ENCODE measurements around the gene ARL5C. TPM values are rescaled to one million over a fixed set of nuclear protein-coding genes. Genes with fewer than 3 reads are reported as not detected.

Gene ARL5C, protein sequence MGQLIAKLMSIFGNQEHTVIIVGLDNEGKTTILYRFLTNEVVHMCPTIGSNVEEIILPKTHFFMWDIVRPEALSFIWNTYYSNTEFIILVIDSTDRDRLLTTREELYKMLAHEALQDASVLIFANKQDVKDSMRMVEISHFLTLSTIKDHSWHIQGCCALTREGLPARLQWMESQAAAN
- total RNA-seq (not detected), polyA plus RNA-seq (not detected)

DNA sequence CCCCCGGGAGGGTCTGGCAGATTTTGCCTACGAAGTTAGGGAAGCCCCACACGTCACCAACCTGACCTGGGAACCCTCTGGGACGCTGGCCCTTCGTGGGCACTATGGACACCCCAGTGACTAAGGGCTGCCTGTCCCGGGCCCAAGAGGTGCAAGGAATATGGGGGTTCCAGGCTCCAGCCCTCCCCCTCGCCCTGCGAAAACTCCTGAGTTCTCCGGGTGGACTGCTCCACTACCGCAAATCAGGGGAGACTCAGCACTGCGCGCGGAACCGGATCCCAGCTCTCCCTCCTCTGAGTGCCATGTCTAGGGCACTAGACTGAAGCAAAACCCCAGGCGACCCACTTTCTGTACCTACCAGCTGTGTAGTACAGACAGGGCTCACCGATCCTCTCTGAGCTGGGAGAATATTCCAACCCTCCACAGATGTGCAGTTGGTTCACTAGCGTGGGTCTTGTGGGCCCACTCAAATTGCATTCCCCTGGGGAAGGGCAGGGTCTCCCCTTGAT, at the start of gene ARL5C:
Gene ARL5C, minus strand, starts transcription at position 321 of the 509 bp plus-strand sequence. CDS start 401 bp downstream, outside the sequence.
- 52% methylated on average over 17 of the region's 17 CpGs for WGBS
- no peak for TF ChIP-seq HNF4G (IDR thresholded peaks at IDR 0.05)
- TF ChIP-seq, protein P1, sequence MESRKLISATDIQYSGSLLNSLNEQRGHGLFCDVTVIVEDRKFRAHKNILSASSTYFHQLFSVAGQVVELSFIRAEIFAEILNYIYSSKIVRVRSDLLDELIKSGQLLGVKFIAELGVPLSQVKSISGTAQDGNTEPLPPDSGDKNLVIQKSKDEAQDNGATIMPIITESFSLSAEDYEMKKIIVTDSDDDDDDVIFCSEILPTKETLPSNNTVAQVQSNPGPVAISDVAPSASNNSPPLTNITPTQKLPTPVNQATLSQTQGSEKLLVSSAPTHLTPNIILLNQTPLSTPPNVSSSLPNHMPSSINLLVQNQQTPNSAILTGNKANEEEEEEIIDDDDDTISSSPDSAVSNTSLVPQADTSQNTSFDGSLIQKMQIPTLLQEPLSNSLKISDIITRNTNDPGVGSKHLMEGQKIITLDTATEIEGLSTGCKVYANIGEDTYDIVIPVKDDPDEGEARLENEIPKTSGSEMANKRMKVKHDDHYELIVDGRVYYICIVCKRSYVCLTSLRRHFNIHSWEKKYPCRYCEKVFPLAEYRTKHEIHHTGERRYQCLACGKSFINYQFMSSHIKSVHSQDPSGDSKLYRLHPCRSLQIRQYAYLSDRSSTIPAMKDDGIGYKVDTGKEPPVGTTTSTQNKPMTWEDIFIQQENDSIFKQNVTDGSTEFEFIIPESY (IDR thresholded peaks at IDR 0.05): no peak
- TF ChIP-seq RXRA (IDR thresholded peaks at IDR 0.05): no peak
- no peak for TF ChIP-seq EGR1 (IDR thresholded peaks at IDR 0.05; ENCODE audit: low read depth in 2 of 2)
- H3K4me1 ChIP-seq (ENCODE audit: control insufficient read depth in 4 of 4, insufficient read depth in 4 of 4, low read length in 3 of 4): peaks cover 5 to 9% (median 6%) of the 10 kb centered on the region in 4 donors
- H3K27me3 ChIP-seq (ENCODE audit: control insufficient read depth in 4 of 4, insufficient read depth in 4 of 4, low read length in 3 of 4): peaks cover 0 to 3% (median 1%) of the 10 kb centered on the region in 4 donors
- peak within 1 kb of the TSS in 2 of 3 donors; percentile 13 to 28 for H3K4me3 ChIP-seq (ENCODE audit: low read depth in 1 of 3, low read length in 3 of 3)
- no peaks in the 10 kb centered on the region for H3K36me3 ChIP-seq (ENCODE audit: control insufficient read depth in 4 of 4, insufficient read depth in 3 of 4, low read depth in 1 of 4, low read length in 3 of 4)
- DNase-seq (ENCODE audit: low spot score): no peak
- no peaks in the 10 kb centered on the region for H3K9me3 ChIP-seq (ENCODE audit: control insufficient read depth in 4 of 4, low read length in 3 of 4)
- no peak within 1 kb of the TSS for H3K9ac ChIP-seq (ENCODE audit: low read depth in 1 of 2, low read length in 2 of 2)
- H3K27ac ChIP-seq (ENCODE audit: low read depth in 1 of 2, low read length in 2 of 2): no peak within 1 kb of the TSS

DNA sequence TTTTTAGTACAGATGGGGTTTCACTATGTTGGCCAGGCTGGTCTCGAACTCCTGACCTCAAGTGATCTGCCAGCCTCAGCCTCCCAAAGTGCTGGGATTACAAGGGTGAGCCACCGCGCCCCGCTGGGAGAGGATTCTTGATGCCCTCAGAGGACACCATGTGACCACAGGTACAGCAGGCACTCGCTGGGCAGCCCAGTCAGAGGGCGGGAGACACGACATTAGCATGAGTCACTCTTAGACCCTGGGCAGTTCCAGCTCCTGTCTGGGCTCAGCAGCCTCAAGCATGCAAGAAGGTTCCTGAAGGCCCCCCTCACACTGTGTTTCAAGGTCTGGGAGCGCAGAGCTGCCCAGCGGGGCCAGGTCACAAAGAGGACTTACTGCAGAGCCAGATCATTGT, 47.9 kb upstream of the ARL5C start:
- 81% methylated on average over 9 of the region's 9 CpGs for WGBS
- H3K4me1 ChIP-seq (ENCODE audit: control insufficient read depth in 4 of 4, insufficient read depth in 4 of 4, low read length in 3 of 4): peaks cover 0 to 5% (median 1%) of the 10 kb centered on the region in 4 donors
- H3K9ac ChIP-seq (ENCODE audit: low read depth in 1 of 2, low read length in 2 of 2): no peak overlapping the region
- H3K4me3 ChIP-seq (ENCODE audit: low read depth in 1 of 3, low read length in 3 of 3): no peak overlapping the region
- TF ChIP-seq JUND (IDR thresholded peaks at IDR 0.05) (no peak), NR2F2 (IDR thresholded peaks at IDR 0.05) (no peak)
- H3K27me3 ChIP-seq (ENCODE audit: control insufficient read depth in 4 of 4, insufficient read depth in 4 of 4, low read length in 3 of 4): peaks cover 0 to 1% (median 0%) of the 10 kb centered on the region in 4 donors
- no peak for DNase-seq (ENCODE audit: low spot score)
- no peaks in the 10 kb centered on the region for H3K36me3 ChIP-seq (ENCODE audit: control insufficient read depth in 4 of 4, insufficient read depth in 3 of 4, low read depth in 1 of 4, low read length in 3 of 4)
- no peak overlapping the region for H3K27ac ChIP-seq (ENCODE audit: low read depth in 1 of 2, low read length in 2 of 2)
- no peaks in the 10 kb centered on the region for H3K9me3 ChIP-seq (ENCODE audit: control insufficient read depth in 4 of 4, low read length in 3 of 4)

DNA sequence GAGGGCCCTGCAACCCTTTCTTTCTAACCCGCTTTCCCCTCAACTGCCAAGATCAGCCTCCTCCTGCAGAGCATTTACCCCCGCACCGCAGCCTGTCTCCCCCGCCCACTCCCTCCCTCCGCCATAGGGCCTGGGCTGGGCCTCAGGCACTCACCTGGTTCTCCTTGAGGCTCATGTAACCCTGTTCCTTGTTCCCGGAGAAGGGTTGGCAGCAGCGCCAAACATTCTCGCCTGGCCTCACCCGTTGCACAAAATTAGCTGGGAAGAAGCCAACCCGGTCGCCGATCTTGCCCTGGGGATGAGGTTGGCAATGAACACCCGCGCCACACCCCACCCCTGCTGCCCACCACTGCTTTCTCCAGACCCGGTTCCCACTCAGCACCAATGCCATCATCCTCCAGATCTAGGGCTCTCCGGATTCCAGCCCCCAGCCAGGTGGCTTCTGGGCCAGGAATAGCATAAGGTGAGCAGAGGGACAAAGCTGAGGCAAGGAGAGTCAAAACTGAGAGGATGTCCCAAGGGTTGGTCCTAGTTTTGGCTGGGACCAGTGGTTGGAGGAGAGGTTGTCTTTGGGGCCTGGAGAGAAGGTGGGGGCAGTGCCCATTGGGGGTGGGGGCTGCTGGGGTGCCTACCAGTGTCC, 47.0 kb upstream of the ARL5C start:
- H3K4me1 ChIP-seq (ENCODE audit: control insufficient read depth in 4 of 4, insufficient read depth in 4 of 4, low read length in 3 of 4): peaks cover 0 to 5% (median 1%) of the 10 kb centered on the region in 4 donors
- DNase-seq (ENCODE audit: low spot score): no peak
- H3K27me3 ChIP-seq (ENCODE audit: control insufficient read depth in 4 of 4, insufficient read depth in 4 of 4, low read length in 3 of 4): peaks cover 0 to 2% (median 0%) of the 10 kb centered on the region in 4 donors
- H3K27ac ChIP-seq (ENCODE audit: low read depth in 1 of 2, low read length in 2 of 2): no peak overlapping the region
- H3K9me3 ChIP-seq (ENCODE audit: control insufficient read depth in 4 of 4, low read length in 3 of 4): no peaks in the 10 kb centered on the region
- no peak overlapping the region for H3K4me3 ChIP-seq (ENCODE audit: low read depth in 1 of 3, low read length in 3 of 3)
- TF ChIP-seq EGR1 (IDR thresholded peaks at IDR 0.05; ENCODE audit: low read depth in 2 of 2) (no peak), FOXA1 (IDR thresholded peaks at IDR 0.05) (no peak), JUND (IDR thresholded peaks at IDR 0.05) (no peak), GABPA (IDR thresholded peaks at IDR 0.05 in 1 of 2, conservative IDR thresholded peaks at IDR 0.05 in 1 of 2) (no peak), RXRA (IDR thresholded peaks at IDR 0.05) (no peak)
- TF ChIP-seq, protein P2, sequence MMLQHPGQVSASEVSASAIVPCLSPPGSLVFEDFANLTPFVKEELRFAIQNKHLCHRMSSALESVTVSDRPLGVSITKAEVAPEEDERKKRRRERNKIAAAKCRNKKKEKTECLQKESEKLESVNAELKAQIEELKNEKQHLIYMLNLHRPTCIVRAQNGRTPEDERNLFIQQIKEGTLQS (IDR thresholded peaks at IDR 0.05): no peak
- TF ChIP-seq, protein P3, sequence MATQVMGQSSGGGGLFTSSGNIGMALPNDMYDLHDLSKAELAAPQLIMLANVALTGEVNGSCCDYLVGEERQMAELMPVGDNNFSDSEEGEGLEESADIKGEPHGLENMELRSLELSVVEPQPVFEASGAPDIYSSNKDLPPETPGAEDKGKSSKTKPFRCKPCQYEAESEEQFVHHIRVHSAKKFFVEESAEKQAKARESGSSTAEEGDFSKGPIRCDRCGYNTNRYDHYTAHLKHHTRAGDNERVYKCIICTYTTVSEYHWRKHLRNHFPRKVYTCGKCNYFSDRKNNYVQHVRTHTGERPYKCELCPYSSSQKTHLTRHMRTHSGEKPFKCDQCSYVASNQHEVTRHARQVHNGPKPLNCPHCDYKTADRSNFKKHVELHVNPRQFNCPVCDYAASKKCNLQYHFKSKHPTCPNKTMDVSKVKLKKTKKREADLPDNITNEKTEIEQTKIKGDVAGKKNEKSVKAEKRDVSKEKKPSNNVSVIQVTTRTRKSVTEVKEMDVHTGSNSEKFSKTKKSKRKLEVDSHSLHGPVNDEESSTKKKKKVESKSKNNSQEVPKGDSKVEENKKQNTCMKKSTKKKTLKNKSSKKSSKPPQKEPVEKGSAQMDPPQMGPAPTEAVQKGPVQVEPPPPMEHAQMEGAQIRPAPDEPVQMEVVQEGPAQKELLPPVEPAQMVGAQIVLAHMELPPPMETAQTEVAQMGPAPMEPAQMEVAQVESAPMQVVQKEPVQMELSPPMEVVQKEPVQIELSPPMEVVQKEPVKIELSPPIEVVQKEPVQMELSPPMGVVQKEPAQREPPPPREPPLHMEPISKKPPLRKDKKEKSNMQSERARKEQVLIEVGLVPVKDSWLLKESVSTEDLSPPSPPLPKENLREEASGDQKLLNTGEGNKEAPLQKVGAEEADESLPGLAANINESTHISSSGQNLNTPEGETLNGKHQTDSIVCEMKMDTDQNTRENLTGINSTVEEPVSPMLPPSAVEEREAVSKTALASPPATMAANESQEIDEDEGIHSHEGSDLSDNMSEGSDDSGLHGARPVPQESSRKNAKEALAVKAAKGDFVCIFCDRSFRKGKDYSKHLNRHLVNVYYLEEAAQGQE (IDR thresholded peaks at IDR 0.05): no peak
- H3K36me3 ChIP-seq (ENCODE audit: control insufficient read depth in 4 of 4, insufficient read depth in 3 of 4, low read depth in 1 of 4, low read length in 3 of 4): no peaks in the 10 kb centered on the region
- WGBS: 62% methylated on average over 16 of the region's 16 CpGs
- no peak overlapping the region for H3K9ac ChIP-seq (ENCODE audit: low read depth in 1 of 2, low read length in 2 of 2)

Data from liver (tissue), 9 donors.